ENCODE results near the gene AMIGO2. TPM values are rescaled to one million over a fixed set of nuclear protein-coding genes. Genes with fewer than 3 reads are reported as not detected.

Gene AMIGO2
- total RNA-seq, 1 experiment from 2014 or later, result 8.6 TPM

DNA sequence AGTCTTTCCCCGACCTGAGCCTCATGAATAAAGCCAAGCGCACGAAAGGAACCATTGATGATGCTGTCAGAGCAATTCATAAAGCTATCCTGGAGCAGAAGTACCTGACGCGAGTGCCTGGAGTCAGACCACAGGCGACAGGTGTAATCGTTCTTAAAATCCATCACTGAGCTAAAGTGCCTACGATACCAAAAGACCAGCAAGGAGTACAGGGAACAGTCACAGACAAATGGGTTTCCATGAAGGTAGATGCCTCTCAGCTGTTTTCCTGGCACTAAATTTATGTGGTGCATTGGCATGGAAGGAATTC is 1.7 kb downstream of the AMIGO2 start:
- Histone ChIP-seq H2BK12ac (ENCODE audit: insufficient read length, low read depth, low read length) (no peak overlapping the region), H3T11ph (ENCODE audit: low read length) (no peak overlapping the region), H2BK120ac (ENCODE audit: low read depth, low read length, poor library complexity, severe bottlenecking) (no peak overlapping the region), H2BK15ac (ENCODE audit: low read depth, low read length) (no peak overlapping the region), H3K4me1 (ENCODE audit: insufficient read depth, low read length) (no peaks in the 10 kb centered on the region; the same call in 1 of the 2 replicates), H2AFZ (ENCODE audit: low read length) (no peak overlapping the region), H2AK5ac (ENCODE audit: insufficient read length, low read length) (no peak overlapping the region), H3K4me2 (ENCODE audit: insufficient read depth, insufficient read length, low read length) (no peak overlapping the region), H2BK20ac (ENCODE audit: low read depth, low read length, poor library complexity, severe bottlenecking) (no peak overlapping the region), H3K27ac (ENCODE audit: insufficient read length, low read depth, low read length) (no peak overlapping the region), H3K56ac (ENCODE audit: insufficient read length, low read depth, low read length) (no peak overlapping the region), H3K79me2 (ENCODE audit: insufficient read depth, low read length) (no peaks in the 10 kb centered on the region), H3K4ac (ENCODE audit: low read depth, low read length) (no peak overlapping the region), H3K27me3 (ENCODE audit: insufficient read depth, low read length) (peaks cover 4% of the 10 kb centered on the region; the same call in 1 of the 2 replicates), H3K18ac (ENCODE audit: insufficient read length, low read depth, low read length) (no peak overlapping the region), H2BK5ac (ENCODE audit: insufficient read length, low read length) (no peak overlapping the region), H3K9ac (ENCODE audit: extremely low read depth, insufficient read length, low read length) (no peak overlapping the region), H4K20me1 (ENCODE audit: control insufficient read depth, insufficient read depth, insufficient read length) (no peaks in the 10 kb centered on the region), H3K79me1 (ENCODE audit: insufficient read depth, low read depth, low read length, poor library complexity, severe bottlenecking) (no peaks in the 10 kb centered on the region), H3K23me2 (ENCODE audit: insufficient read length, low read depth, low read length, poor library complexity, severe bottlenecking) (peaks cover 13% of the 10 kb centered on the region), H4K8ac (replicated peaks; ENCODE audit: insufficient read length, low read depth, low read length) (no peak overlapping the region), H4K5ac (ENCODE audit: insufficient read length, low read depth, low read length) (no peak overlapping the region), H3K9me3 (ENCODE audit: control insufficient read depth, low read depth, low read length) (no peaks in the 10 kb centered on the region), H3K23ac (ENCODE audit: insufficient read length, low read depth, low read length) (no peak overlapping the region), H3K14ac (ENCODE audit: insufficient read depth, low read length) (no peak overlapping the region), H4K91ac (ENCODE audit: insufficient read length, low read depth, low read length) (no peak overlapping the region)
- DNase-seq, result no peak
- H3K27ac Mint-ChIP-seq, result no peak overlapping the region
- no CpG with 5 or more reads among the region's 8 CpGs for WGBS (ENCODE audit: extremely low coverage, insufficient read length, low lambda C conversion rate)
- peaks cover 0 to 5% (median 2%) of the 10 kb centered on the region in 3 experiments; a peak in 3 of 7 replicates for H3K36me3 Mint-ChIP-seq (ENCODE audit: insufficient read depth in 1 of 3, low read depth in 3 of 3)
- TF ChIP-seq, protein P1, sequence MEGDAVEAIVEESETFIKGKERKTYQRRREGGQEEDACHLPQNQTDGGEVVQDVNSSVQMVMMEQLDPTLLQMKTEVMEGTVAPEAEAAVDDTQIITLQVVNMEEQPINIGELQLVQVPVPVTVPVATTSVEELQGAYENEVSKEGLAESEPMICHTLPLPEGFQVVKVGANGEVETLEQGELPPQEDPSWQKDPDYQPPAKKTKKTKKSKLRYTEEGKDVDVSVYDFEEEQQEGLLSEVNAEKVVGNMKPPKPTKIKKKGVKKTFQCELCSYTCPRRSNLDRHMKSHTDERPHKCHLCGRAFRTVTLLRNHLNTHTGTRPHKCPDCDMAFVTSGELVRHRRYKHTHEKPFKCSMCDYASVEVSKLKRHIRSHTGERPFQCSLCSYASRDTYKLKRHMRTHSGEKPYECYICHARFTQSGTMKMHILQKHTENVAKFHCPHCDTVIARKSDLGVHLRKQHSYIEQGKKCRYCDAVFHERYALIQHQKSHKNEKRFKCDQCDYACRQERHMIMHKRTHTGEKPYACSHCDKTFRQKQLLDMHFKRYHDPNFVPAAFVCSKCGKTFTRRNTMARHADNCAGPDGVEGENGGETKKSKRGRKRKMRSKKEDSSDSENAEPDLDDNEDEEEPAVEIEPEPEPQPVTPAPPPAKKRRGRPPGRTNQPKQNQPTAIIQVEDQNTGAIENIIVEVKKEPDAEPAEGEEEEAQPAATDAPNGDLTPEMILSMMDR (conservative IDR thresholded peaks at IDR 0.05), result no peak
- peak overlapping the region; percentile 82 to 83; a peak in 3 of 5 replicates for H3K4me3 Mint-ChIP-seq
- no peaks in the 10 kb centered on the region for H3K9me3 Mint-ChIP-seq
- H3K27me3 Mint-ChIP-seq (ENCODE audit: low read depth), result peaks cover 19% of the 10 kb centered on the region
- H3K4me1 Mint-ChIP-seq, result peaks cover 16 to 35% of the 10 kb centered on the region in 2 experiments
